Retina (tissue), 1 donor: ENCODE results near the gene LARP4.
A peak's percentile ranks its signal among the peaks of the same experiment; 100 is the strongest.
"Not testable (repeated sequence)": the region's sequence is repeated elsewhere in the genome, so short reads cannot be mapped to it uniquely, and the experiment has no call there.

Experiments
- DNase-seq: peaks from one replicate; pipeline ENCODE4 v3.0.0-alpha.2; 2016

Gene LARP4

DNA sequence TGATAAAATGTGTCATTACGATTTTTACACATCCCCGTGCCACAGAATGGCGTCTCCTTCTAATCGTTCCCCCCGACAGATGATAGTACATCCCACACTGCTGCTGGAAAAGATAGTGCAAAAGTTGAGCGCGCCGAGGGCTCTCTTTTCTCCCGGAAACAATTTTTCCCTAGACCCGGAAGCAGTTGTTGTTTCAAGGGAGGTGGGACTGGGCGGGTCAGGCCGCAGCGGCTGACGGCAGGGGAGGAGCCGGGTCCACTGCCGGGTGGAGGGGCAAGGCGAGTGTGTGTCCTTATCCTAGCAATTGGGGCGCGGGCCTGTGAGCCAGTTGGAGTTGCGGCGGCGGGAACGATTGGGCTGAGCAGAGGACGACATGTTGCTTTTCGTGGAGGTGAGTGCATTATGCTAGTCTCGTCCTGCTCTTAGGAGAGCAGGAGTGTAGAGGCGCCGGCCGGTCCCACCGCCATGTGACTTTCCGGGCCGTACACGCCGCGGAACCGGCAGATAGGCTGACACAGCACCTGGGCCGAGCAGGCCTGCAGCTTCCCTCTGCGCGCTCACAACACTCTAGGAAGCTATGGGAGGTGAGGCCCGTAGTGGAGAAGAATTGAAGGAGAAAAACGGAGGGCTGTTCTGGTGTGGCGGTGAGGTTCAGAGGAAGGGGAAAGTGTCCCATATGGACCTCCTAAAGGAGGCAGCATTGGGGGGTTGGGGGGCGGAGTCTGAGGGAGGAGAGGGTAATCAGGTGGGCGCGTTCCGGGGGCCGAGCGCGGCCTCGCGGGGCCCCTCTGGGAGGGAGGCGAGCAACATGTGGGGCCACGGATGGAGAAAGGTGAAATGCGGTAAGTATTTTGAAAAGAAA lies at the start of gene LARP4:
TSS of gene LARP4 (plus strand) at position 248 of the 862 bp plus-strand sequence. CDS start at position 374, 126 bp downstream.
- DNase-seq = peak; percentile 96

GRCh38 chr12:50351120-50352043 lies 49.3 kb upstream of the LARP4 start:
- DNase-seq = no peak

GRCh38 chr12:50353404-50353803 lies 47.3 kb upstream of the LARP4 start:
- DNase-seq = no peak

- DNase-seq = no peak
Observed at GRCh38 chr12:50353869-50354593, 46.7 kb upstream of the LARP4 start.

DNA sequence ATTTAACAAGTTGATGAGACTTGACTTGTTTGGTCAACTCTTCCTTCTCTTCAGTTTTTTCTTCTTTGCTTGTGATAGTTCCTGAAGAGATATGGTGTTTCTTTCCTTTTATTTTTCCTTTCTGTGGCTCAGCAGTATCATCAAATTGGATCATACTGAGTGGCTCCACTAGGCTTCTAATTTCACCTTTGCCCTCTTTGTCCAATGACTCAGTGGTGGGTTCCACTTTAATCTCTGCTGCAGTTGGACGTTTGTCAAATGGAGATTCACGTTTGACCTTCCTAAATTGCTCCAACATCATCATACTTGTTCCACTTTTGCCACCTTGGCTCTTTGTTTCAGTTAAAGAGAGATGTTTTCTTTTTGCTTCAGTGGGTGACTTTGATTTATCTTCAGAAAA lies 45.8 kb upstream of the LARP4 start:
- no peak for DNase-seq

GRCh38 chr12:50355365-50355764 lies 45.3 kb upstream of the LARP4 start:
- DNase-seq = no peak

- no peak for DNase-seq
Observed at GRCh38 chr12:50362671-50363070, 38.0 kb upstream of the LARP4 start.

DNA sequence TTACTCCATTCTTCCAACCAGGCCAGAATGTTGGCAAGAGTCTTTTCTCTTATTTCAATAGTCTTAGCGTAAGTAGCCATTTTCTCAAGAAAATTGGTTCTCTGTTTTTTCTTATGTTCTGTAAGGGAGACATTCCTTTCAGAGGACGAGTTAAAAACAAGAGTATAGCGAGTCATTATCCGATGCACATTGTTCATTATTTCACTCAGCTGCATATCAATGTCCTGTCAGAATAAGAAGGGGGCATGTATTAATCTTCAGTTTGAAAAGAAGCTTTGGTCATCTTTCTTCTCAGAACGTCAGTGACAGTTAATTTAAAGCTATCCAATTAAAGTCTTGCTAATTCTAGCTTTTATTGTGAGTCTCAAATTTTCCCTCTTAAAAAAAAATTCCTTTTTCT lies 37.5 kb upstream of the LARP4 start:
- DNase-seq = no peak

GRCh38 chr12:50365709-50366406 lies 34.8 kb upstream of the LARP4 start:
- DNase-seq = no peak

DNA sequence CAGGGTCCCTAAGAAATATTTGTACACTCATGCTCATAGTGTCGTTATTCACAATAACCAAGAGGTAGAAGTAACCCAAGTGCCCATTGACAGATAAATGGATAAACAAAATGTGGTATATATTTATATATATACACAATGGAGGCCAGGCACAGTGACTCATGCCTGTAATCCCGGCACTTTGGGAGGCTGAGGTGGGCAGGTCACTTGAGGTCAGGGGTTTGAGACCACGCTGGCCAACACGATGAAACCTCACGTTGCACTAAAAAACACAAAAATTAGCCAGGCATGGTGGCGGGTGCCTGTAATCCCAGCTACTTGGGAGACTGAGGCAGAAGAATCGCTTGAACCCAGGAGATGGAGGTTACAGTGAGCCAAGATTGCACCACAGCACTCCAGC lies 30.0 kb upstream of the LARP4 start:
- DNase-seq = not testable (repeated sequence)

DNA sequence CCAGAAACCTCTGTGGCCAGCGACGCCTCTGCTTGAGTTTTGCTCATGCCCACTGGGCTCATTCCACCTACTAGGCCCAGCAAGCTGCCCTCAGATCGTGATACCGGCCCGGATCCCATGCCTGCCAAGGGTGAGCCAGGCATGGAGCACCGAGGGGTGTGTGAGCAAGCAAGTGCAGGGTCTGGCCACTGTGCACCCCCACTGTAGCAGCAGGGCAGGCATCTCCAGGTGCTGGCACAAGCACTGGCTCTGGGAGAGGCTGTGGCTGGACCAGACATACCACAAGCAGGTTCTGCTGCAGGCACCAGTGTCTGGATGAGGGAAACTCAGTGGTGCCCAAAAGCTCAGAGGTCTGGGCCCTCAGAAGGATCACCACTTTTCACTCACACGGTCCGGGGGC lies 24.9 kb upstream of the LARP4 start:
- DNase-seq = no peak

- no peak for DNase-seq
Observed at GRCh38 chr12:50380761-50381325, 19.8 kb upstream of the LARP4 start.

- DNase-seq = no peak
Observed at GRCh38 chr12:50387487-50387886, 13.2 kb upstream of the LARP4 start.

DNA sequence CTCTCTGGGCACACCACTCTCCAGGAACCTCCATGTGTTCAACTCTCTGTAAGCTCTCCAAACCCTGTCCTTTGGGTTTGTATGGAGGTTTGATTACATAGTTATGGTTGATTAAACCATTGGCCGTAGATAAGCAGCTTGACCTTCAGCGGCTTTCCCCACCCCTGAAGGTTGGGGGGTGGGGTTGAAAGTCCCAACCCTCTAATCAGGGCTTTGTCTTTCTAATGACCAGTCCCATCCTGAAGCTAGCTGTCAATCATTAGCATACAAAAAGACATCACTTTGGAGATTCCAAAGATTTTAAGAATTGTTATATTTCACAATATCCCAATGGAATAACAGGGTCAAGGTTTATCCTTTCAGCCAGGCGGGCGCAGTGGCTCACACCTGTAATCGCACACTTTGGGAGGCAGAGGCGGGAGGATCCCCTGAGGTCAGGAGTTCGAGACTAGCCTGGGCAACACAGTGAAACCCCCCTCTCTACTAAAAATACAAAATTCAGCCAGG lies 12.7 kb upstream of the LARP4 start:
- no peak for DNase-seq

- DNase-seq = not testable (repeated sequence)
Observed at GRCh38 chr12:50388793-50389192, 11.9 kb upstream of the LARP4 start.

DNA sequence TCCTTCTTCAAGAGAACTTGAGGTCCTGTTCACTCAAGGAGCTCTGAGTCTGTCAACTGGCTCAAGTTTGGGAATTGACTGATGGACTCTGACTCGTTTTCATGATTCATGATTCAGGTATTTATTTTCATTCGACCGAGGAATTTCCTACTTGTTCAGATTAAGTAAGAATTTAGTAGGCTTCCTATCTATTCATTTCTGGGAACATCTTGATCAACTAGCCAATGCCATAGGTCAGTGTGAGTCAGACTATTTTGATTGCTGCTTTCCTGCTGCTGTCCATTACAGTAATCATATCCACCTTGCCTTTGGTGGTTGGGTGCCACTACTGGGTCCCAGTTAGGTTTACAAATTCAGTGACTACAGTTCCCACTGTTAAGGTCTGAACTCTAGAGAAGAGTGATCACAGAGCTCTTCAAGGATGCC lies 10.4 kb upstream of the LARP4 start:
- DNase-seq = no peak

DNA sequence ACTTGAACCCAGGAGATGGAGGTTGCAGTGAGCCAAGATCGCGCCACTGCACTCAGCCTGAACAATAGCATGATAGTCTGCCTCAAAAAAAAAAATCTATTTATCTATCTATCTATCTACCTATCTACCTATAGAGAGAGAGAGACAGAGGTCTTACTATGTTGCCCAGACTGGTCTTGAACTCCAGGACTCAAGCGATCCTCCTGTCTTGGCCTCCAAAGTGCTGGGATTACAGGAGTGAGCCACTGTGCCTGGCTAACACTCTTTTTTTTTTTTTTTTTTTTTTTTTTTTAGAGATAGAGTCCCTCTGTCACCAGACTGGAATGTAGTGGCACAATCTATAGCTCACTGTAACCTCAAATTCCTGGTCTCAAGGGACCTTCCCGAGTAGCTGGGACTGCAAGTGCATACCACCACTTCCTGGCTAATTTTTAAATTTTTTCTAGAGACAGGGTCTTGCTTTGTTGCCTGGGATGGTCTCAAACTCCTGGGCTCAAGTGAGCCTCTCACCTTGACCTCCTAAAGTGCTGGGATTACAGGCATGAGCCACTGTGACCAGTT lies 6.1 kb upstream of the LARP4 start:
- no peak for DNase-seq

DNA sequence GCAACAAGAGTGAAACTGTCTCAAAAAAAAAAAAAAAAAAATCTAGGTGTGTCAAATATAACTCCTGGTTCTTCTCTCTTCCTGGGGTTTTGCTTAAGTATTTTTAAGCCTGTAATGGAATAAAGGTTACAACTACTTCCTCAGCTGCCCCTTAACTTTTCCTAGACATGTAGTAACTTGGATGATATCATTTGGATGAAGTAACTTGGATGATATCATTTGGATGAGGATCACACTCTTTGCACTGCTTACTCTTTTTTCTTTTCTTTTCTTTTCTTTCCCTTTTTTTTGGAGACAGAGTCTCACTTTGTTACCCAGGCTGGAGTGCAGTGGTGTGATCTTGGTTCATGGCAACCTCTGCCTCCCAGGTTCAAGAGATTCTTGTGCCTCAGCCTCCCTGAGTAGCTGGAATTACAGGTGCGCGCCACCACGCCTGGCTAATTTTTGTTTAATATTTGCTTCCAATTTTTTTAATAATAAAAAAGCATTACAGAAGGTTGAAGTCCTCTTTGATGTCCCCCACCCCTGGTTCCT lies 3.5 kb upstream of the LARP4 start:
- no peak for DNase-seq

GRCh38 chr12:50398931-50399330 lies 1.8 kb upstream of the LARP4 start:
- no peak for DNase-seq

GRCh38 chr12:50400104-50400637 lies 514 bp upstream of the LARP4 start:
- no peak for DNase-seq
